ENCODE results near the gene SBF2.
"Not testable (repeated sequence)": the region's sequence is repeated elsewhere in the genome, so short reads cannot be mapped to it uniquely, and the experiment has no call there.

SBF2 gene

GRCh38 chr11:10298342-10298741 lies 4.3 kb upstream of the SBF2 start:
- no peak for DNase-seq

- DNase-seq, result no peak
These were observed 1.3 kb upstream of the SBF2 start for GRCh38 chr11:10295064-10295901.

GRCh38 chr11:10294290-10294953 lies 403 bp upstream of the SBF2 start:
- DNase-seq, result peak; percentile 85

- no peak for DNase-seq
These were observed 2.0 kb downstream of the SBF2 start for GRCh38 chr11:10291801-10292638.

- no peak for DNase-seq
These were observed 4.1 kb downstream of the SBF2 start for GRCh38 chr11:10289765-10290380.

- DNase-seq, result no peak
These were observed 4.9 kb downstream of the SBF2 start for GRCh38 chr11:10288881-10289764.

GRCh38 chr11:10287766-10288715 lies 6.0 kb downstream of the SBF2 start:
- no peak for DNase-seq

GRCh38 chr11:10287140-10287539 lies 6.9 kb downstream of the SBF2 start:
- no peak for DNase-seq

GRCh38 chr11:10285148-10285802 lies 8.7 kb downstream of the SBF2 start:
- DNase-seq, result no peak

- DNase-seq, result no peak
These were observed 10.0 kb downstream of the SBF2 start for GRCh38 chr11:10283991-10284390.

- DNase-seq, result no peak
These were observed 11.9 kb downstream of the SBF2 start for GRCh38 chr11:10282117-10282516.

GRCh38 chr11:10275714-10276113 lies 18.3 kb downstream of the SBF2 start:
- no peak for DNase-seq

- no peak for DNase-seq
These were observed 19.3 kb downstream of the SBF2 start for GRCh38 chr11:10274726-10275125.

- DNase-seq, result no peak
These were observed 20.3 kb downstream of the SBF2 start for GRCh38 chr11:10273738-10274137.

GRCh38 chr11:10272132-10272531 lies 21.9 kb downstream of the SBF2 start:
- DNase-seq, result no peak

GRCh38 chr11:10268746-10269488 lies 25.1 kb downstream of the SBF2 start:
- DNase-seq, result no peak

GRCh38 chr11:10267821-10268220 lies 26.2 kb downstream of the SBF2 start:
- DNase-seq, result no peak

GRCh38 chr11:10265936-10266335 lies 28.1 kb downstream of the SBF2 start:
- no peak for DNase-seq

- DNase-seq, result not testable (repeated sequence)
These were observed 29.3 kb downstream of the SBF2 start for GRCh38 chr11:10264716-10265115.
